ENCODE data around the gene VEZT. TPM values are rescaled to one million over a fixed set of nuclear protein-coding genes. Genes with fewer than 3 reads are reported as not detected.
"Not testable (repeated sequence)": the region's sequence is repeated elsewhere in the genome, so short reads cannot be mapped to it uniquely, and the experiment has no call there.

The VEZT gene
- total RNA-seq, 1 donor from 2014 or later, result 126 TPM

GRCh38 chr12:95239216-95239615 is 21.6 kb downstream of the VEZT start:
- TF ChIP-seq CTCF (IDR thresholded peaks at IDR 0.05; ENCODE audit: unreplicated experiment), result no peak
- H3K9me3 Mint-ChIP-seq (ENCODE audit: low read depth), result peaks cover 3% of the 10 kb centered on the region
- no peaks in the 10 kb centered on the region for H3K27me3 Mint-ChIP-seq
- no peak overlapping the region for H3K4me3 Mint-ChIP-seq (ENCODE audit: low read depth)
- H3K4me1 Mint-ChIP-seq (ENCODE audit: low read depth), result peaks cover 11% of the 10 kb centered on the region
- peak overlapping the region; percentile 86 for H3K27ac Mint-ChIP-seq
- H3K36me3 Mint-ChIP-seq (ENCODE audit: insufficient read depth), result peaks cover 27% of the 10 kb centered on the region
- no peak for DNase-seq (ENCODE audit: low spot score, unreplicated experiment)

- not testable (repeated sequence) for DNase-seq (ENCODE audit: low spot score, unreplicated experiment); H3K4me3 Mint-ChIP-seq (ENCODE audit: low read depth); H3K9me3 Mint-ChIP-seq (ENCODE audit: low read depth); H3K27me3 Mint-ChIP-seq
- H3K27ac Mint-ChIP-seq, result peak overlapping the region; percentile 86
- H3K36me3 Mint-ChIP-seq (ENCODE audit: insufficient read depth), result peaks cover 24% of the 10 kb centered on the region
- H3K4me1 Mint-ChIP-seq (ENCODE audit: low read depth), result peaks cover 11% of the 10 kb centered on the region
These were observed 22.2 kb downstream of the VEZT start for GRCh38 chr12:95239835-95240234.

GRCh38 chr12:95240556-95240955 is 22.9 kb downstream of the VEZT start:
- Mint-ChIP-seq H3K4me3 (ENCODE audit: low read depth) (no peak overlapping the region), H3K27ac (no peak overlapping the region), H3K36me3 (ENCODE audit: insufficient read depth) (peaks cover 24% of the 10 kb centered on the region), H3K27me3 (no peaks in the 10 kb centered on the region), H3K9me3 (ENCODE audit: low read depth) (no peaks in the 10 kb centered on the region), H3K4me1 (ENCODE audit: low read depth) (peaks cover 11% of the 10 kb centered on the region)
- DNase-seq (ENCODE audit: low spot score, unreplicated experiment), result no peak
- TF ChIP-seq CTCF (IDR thresholded peaks at IDR 0.05; ENCODE audit: unreplicated experiment), result no peak

GRCh38 chr12:95241138-95241537 is 23.5 kb downstream of the VEZT start:
- Mint-ChIP-seq H3K4me1 (ENCODE audit: low read depth) (peaks cover 11% of the 10 kb centered on the region), H3K36me3 (ENCODE audit: insufficient read depth) (peaks cover 19% of the 10 kb centered on the region)
- not testable (repeated sequence) for H3K27ac Mint-ChIP-seq; H3K4me3 Mint-ChIP-seq (ENCODE audit: low read depth); DNase-seq (ENCODE audit: low spot score, unreplicated experiment); H3K27me3 Mint-ChIP-seq; H3K9me3 Mint-ChIP-seq (ENCODE audit: low read depth)

GRCh38 chr12:95241761-95242506 is 24.3 kb downstream of the VEZT start:
- H3K4me3 Mint-ChIP-seq (ENCODE audit: low read depth), result no peak overlapping the region
- H3K9me3 Mint-ChIP-seq (ENCODE audit: low read depth), result no peaks in the 10 kb centered on the region
- no peak for TF ChIP-seq CTCF (IDR thresholded peaks at IDR 0.05; ENCODE audit: unreplicated experiment)
- H3K27me3 Mint-ChIP-seq, result no peaks in the 10 kb centered on the region
- no peak overlapping the region for H3K27ac Mint-ChIP-seq
- peaks cover 11% of the 10 kb centered on the region for H3K4me1 Mint-ChIP-seq (ENCODE audit: low read depth)
- no peak for DNase-seq (ENCODE audit: low spot score, unreplicated experiment)
- H3K36me3 Mint-ChIP-seq (ENCODE audit: insufficient read depth), result peaks cover 15% of the 10 kb centered on the region

GRCh38 chr12:95243497-95244183 is 26.0 kb downstream of the VEZT start:
- Mint-ChIP-seq H3K9me3 (ENCODE audit: low read depth) (no peaks in the 10 kb centered on the region), H3K4me3 (ENCODE audit: low read depth) (no peak overlapping the region), H3K36me3 (ENCODE audit: insufficient read depth) (peaks cover 10% of the 10 kb centered on the region), H3K27me3 (no peaks in the 10 kb centered on the region), H3K4me1 (ENCODE audit: low read depth) (peaks cover 11% of the 10 kb centered on the region), H3K27ac (no peak overlapping the region)
- DNase-seq (ENCODE audit: low spot score, unreplicated experiment), result no peak
- no peak for TF ChIP-seq CTCF (IDR thresholded peaks at IDR 0.05; ENCODE audit: unreplicated experiment)

All from progenitor cell of endocrine pancreas (in vitro differentiated cells).